GF-D8 (cell line): ENCODE data around the gene NAP1L3.

ENCODE experiments used
- DNase-seq: peaks from one replicate; lab custom pipeline; 2025; lab: John Stamatoyannopoulos, UW

Gene NAP1L3

GRCh38 chrX:93673056-93673868 lies at the start of gene NAP1L3:
NAP1L3 (minus strand) TSS chrX:93673578; CDS start chrX:93673304, 274 bp downstream.
- DNase-seq = no peak

GRCh38 chrX:93711076-93711475 lies 37.7 kb upstream of the NAP1L3 start:
- DNase-seq = no peak

- no peak for DNase-seq
Observed at GRCh38 chrX:93703701-93704100, 30.3 kb upstream of the NAP1L3 start.

GRCh38 chrX:93695981-93696380 lies 22.6 kb upstream of the NAP1L3 start:
- no peak for DNase-seq

- no peak for DNase-seq
Observed at GRCh38 chrX:93673869-93674271, 492 bp upstream of the NAP1L3 start, which contains the start of gene FAM133A. FAM133A (plus strand) TSS chrX:93674206; CDS start chrX:93709420, 35,214 bp downstream.

GRCh38 chrX:93660575-93660974 lies 12.8 kb downstream of the NAP1L3 start:
- no peak for DNase-seq

GRCh38 chrX:93649381-93649780 lies 24.0 kb downstream of the NAP1L3 start:
- DNase-seq = no peak

- DNase-seq = no peak
Observed at GRCh38 chrX:93637591-93637990, 35.8 kb downstream of the NAP1L3 start.
